ENCODE data around the gene ORAI3.

ORAI3 gene

GRCh38 chr16:30948667-30949649 lies at the start of gene ORAI3:
Gene ORAI3, plus strand, starts transcription at chr16:30949068. Its CDS starts 222 bp downstream, at chr16:30949290.
- no peak for DNase-seq (ENCODE audit: extremely low read depth, low read depth)

GRCh38 chr16:30899794-30900193 lies 49.1 kb upstream of the ORAI3 start:
- no peak for TF ChIP-seq CTCF (IDR thresholded peaks at IDR 0.05; ENCODE audit: low read depth, low read length)
- no peak for DNase-seq (ENCODE audit: extremely low read depth, low read depth)

More at GRCh38 chr16:30948667-30949649, at the start of gene ORAI3:
- no peak for TF ChIP-seq CTCF (IDR thresholded peaks at IDR 0.05; ENCODE audit: low read depth, low read length)

GRCh38 chr16:30900588-30900987 lies 48.3 kb upstream of the ORAI3 start:
- no peak for TF ChIP-seq CTCF (IDR thresholded peaks at IDR 0.05; ENCODE audit: low read depth, low read length)
- no peak for DNase-seq (ENCODE audit: extremely low read depth, low read depth)

GRCh38 chr16:30901201-30902028 lies 47.5 kb upstream of the ORAI3 start:
- DNase-seq (ENCODE audit: extremely low read depth, low read depth), result no peak
- no peak for TF ChIP-seq CTCF (IDR thresholded peaks at IDR 0.05; ENCODE audit: low read depth, low read length)

GRCh38 chr16:30902029-30902972 lies 46.6 kb upstream of the ORAI3 start:
- no peak for DNase-seq (ENCODE audit: extremely low read depth, low read depth)
- TF ChIP-seq CTCF (IDR thresholded peaks at IDR 0.05; ENCODE audit: low read depth, low read length), result no peak; the same call in 1 of the 2 replicates

- no peak for TF ChIP-seq CTCF (IDR thresholded peaks at IDR 0.05; ENCODE audit: low read depth, low read length)
- DNase-seq (ENCODE audit: extremely low read depth, low read depth), result no peak
These were observed 45.9 kb upstream of the ORAI3 start for GRCh38 chr16:30903002-30903401.
